Stimulated activated CD4-positive, alpha-beta T cell treated with anti-CD3 and anti-CD28 coated beads, TNF-alpha, amount 100 ng/mL, for 1 hour (primary cell): ENCODE data around the gene RASSF8.
"Not testable (repeated sequence)": the region's sequence is repeated elsewhere in the genome, so short reads cannot be mapped to it uniquely, and the experiment has no call there.

ENCODE experiments used
- DNase-seq, 3 donors: peaks; one replicate each; pipeline ENCODE4 v3.0.0-alpha.2; 2020; ENCODE audit warnings: low read depth in 3 of 3, low spot score in 1 of 3

The RASSF8 gene

DNA sequence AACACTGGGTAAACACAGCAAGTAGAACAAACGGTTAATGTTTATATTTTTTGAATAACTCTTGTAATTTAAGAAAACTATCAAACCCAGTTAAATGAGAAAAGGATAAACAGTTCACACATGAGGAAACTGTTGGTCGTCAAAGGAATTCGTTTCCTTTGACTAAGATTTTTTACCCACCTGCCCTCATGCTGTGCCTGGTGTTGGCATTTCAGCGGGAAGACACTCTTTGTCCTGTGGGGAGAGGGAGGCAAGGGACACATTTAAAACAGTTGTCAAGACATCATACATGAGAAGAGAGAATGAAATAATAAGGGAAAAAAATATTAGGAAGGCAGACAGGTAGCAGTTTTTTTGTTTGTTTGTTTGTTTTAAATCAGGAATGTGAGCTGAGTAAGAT lies 95.9 kb downstream of the RASSF8 start:
- DNase-seq = no peak

DNA sequence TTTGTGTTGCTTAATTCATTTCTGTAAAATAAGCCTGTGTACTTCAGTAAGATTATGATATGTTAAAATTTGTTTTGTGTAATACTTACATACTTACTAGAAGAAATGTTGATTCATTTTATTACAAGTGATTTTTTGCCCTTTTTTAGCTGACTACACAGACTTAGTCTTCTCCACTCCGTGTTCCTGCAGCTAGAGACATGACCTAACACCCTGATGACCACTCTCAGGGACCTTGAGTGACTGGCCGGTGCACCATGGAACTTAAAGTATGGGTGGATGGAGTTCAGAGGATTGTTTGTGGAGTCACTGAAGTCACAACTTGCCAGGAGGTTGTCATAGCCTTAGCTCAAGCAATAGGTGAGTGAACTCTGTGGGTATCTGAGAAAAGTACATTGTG lies 96.6 kb downstream of the RASSF8 start:
- DNase-seq = no peak

DNA sequence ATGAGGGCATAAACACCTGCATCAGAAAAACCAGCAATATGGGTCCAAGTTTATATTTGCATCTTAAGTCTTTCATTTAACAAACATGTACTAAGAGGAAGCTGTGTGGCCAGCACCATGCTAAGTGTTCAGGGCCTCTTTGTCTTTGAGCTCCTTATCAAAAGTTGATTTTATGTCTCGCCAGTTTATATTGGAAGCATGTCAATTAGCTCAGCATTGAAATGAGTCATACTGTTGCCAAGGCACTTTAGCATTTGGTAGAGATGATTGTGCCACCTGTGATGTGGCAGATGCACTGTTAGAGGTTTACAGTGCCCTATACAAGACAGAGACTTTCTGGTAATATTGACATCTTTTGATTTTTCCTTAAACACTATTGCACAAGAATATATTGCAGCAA lies 97.9 kb downstream of the RASSF8 start:
- DNase-seq = no peak

DNA sequence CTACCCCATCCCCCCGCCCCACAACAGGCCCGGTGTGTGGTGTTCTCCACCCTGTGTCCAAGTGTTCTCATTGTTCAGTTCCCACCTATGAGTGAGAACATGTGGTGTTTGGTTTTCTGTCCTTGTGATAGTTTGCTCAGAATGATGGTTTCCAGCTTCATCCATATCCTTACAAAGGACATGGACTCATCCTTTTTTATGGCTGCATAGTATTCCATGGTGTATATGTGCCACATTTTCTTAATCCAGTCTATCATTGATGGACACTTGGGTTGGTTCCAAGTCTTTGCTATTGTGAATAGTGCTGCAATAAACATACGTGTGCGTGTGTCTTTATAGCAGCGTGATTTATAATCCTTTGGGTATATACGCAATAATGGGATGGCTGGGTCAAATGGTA lies 98.8 kb downstream of the RASSF8 start:
- not testable (repeated sequence) for DNase-seq

DNA sequence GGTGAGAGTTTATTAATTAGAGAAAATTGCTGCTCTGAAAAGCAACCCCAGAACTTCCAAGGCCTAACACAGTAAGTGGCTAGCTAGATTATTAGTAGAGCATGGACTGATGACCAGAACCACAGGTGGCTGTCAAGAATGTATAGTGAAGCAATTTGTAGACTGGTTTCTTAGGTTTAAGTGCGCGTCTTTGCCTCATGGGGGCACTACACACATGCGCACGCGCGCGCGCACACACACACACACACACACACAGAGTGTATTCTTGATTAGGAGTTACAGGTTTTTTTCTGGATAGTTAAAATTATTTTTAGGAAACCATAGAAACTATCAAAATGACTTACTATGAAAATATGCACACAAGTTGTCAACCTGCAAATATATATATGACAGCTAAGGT lies 99.8 kb downstream of the RASSF8 start:
- DNase-seq = no peak

DNA sequence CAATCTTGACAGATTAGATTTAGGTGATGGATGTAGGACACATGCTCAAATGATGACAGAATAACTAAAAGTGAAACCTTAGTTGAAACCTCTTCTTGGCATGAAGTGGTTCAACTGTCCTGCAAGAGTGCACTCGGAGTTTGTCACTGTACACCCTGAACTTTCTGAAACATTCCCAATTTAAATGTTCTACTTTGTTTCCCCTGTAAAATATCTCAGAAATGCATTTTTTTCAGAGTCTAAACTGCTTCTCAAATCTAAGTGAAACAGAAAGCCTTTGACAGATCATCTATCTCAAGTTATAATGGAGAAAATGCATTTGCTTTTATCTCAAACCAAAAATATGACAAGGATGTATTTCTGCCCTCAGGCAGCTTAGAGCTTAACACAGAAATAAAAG lies 100.3 kb downstream of the RASSF8 start:
- DNase-seq = no peak

DNA sequence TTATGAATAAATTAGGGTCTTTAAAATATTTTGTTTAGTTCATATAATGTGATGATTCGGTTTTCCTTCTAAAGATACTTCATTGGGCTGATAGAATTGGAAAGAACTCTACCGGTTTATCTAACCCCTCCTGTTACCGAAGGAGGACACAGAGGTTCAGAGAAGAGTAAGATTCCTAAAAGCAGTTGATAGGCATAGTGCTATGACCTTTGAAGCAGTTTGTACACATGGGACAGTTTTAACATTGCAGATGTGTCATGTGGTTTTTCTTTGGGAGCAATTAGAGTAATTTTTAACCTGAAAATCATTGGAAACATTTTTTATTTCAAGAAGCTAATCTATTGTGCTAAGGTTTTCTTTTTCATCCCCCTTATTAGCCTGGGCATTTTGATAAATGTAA lies 103.5 kb downstream of the RASSF8 start:
- DNase-seq = no peak

DNA sequence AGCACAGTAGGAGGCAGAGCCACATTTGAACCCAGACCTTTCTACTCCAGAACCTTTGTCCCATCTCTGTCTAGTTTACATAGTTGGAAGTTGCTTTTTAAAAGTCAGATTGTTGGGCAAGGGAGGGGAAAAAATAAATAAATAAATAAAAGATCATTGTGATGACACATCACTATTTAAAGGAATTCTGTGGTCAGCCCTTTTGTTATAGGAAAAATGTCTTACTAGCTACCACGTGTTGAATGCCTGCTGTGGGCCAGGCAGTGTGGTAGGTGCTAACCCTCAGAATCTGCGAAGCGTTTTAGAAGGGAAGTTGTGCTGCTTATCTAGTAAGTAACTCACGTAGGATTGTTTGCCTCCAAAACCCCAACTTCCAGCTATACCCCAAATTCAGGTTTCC lies 104.1 kb downstream of the RASSF8 start:
- no peak for DNase-seq

DNA sequence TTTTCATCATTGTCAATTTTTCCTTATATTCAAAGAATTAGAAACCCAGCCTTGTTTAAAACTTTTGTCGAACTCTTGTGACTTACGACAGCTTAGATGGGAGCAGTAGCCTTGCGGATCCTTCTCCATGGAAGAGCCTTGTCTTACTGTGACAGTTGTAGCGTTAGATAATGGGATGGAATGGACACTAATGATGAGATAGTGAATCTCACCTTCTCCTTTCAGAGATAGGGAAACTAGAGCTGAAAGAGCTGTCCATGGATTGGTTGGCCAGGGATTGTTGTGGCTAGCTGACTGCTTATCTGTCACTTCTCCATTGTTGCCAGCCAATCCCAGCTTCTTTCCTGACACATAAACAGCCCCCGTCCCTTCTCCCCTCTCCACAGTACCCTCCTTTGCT lies 107.0 kb downstream of the RASSF8 start:
- no peak for DNase-seq

DNA sequence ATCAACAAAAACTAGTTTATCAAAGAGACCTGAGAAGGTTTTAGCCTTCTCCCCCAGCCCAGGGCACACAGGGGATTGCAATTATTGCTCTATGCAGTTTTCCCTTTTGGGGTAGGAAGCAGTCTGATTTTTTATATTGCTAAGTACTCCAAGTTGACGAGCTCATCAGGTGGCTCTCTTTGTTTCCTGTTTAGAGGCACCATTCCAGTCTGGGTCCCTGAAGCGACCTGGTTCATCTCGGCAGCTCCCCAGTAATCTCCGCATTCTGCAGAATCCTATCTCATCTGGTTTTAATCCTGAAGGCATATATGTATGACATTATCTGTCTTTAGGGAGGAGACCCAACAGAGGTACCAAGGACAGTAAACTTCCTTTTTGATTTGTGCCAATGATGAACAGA lies 110.0 kb downstream of the RASSF8 start:
- DNase-seq = no peak

DNA sequence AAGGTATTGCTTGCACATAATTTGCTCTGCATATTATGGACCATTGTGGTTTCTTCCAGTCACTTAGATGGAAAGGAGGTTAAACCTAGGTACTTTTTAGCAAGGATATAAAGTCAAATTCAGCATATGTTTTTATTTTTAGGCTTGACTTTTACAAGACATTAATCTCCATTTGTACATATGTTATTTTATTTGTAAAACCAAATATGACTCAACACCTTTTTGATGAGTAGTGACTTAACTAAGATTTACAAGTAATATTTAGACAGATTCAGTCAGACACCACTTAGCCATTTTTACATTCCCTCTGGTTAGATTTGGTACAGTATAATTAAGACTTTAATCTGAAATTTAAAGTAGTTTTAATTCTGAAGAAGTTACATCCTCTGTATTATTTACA lies 111.3 kb downstream of the RASSF8 start:
- DNase-seq = no peak

DNA sequence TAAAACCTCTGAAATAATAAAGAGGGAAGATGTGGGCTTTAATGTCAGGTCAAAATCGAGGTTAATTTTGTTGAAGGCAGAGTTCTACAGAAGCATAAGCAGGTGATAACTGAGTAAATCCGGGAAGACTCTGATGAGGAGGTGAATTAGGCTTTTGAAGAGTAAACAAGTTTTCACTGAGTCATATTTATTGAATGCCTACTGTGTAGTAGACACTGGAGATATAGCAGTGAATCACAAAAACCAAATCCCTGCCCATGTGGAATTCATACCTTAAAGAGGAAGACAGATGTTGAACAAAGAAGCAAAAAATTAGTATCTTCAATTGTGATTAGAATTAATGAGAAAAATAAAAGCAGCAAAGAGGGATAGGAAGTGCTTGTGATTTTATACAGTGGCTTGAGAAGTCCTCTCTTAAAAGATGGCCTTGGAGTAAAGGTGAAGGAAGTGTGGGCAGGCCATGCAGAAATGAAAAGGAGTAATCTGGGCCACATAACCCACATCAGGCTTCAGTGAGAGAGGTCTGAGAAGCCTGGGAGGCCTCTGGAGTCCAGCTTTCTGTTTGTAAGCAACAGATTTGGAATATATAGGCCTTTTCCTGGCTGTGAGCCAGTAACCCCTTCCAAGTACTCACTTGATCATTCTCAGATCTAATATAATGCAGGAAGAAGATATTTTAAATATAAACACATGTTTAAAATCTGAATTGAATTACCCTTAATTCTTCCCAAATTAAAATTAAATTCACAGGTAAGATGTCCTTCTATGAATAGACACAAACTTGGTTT lies 119.6 kb downstream of the RASSF8 start:
- no peak for DNase-seq

DNA sequence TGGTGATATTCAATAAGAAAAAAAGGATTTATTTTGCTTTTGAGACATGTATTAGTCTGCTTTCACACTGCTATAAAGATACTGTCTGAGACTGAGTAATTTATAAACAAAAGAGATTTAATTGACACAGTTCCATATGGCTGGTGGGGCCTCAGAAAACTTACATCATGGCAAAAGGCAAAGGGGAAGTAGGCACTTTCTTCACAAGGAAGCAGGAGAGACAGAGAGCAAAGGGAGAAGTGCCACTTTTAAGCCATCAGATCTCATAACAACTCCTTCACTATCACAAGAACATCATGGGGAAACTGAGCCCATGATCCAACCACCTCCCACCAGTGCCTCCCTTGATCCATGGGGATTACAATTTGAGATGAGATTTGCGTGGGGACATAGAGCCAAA lies 122.4 kb downstream of the RASSF8 start:
- DNase-seq = no peak

DNA sequence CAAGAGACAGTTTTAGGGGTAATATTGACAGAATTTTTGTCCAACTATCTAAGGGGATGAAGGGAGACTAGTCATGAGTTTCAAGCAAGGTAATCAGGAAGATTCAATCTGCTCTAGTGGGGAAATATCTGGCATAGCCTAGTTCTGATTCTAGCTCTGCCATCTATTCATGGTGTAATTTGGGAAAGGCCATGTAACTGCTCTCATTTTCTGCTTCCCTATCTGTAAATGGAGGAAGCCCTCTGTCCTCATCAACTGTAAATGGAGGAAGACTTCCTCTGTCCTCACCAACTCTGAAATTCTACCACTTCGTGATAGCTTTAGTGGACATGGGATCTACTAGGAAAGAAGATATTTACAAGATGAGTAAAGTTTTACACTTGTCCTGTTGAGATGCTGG lies 128.5 kb downstream of the RASSF8 start:
- no peak for DNase-seq

DNA sequence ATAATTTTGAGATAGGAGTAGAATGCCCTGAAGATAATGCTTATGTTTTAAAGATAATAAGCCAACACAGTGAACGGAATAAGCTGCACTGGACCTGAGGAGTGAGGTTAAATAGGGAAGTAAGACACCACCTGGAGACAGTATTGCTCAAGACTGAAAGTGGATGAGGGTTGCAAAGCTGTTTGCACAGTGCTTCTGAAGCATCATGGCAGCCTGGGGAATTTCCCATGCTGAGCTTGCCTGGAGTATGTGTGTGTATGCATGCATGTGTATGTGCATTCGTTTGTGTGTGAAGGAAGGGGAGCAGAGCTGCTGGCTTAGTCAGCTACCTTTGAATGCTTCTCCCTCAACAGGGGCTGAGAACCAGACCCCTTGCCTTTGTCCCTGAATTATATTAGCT lies 130.5 kb downstream of the RASSF8 start:
- no peak for DNase-seq

DNA sequence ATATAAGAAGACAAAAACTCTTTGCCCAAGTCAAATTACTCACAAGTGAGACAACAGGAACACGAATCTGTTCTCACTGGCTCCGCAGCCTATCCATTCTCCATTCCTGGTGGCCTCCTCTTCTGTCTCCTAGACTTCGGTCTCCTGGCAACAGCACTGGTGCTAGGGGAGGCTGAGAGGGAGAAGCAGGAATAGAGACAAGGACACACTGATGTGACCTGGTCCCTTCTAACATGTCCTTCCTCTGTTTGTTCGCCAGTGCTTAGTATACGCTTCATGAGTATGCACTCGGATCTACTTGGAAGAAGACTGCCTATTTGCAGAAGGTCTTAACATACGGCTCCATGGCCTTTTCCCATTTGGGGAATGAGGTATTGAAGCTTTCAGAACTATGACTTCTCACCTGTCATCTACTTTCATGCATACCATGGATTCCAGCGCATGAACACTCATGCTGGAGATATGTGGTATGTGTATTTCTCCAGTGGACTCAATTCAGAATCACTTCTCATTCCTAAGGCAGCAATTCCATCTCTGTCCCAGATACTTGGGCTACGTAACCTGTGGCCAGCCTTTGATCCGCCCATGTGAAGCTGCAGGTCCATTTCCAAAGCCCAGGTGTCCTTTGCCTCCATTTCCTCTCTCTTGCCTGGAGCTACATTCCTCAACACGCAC lies 132.5 kb downstream of the RASSF8 start:
- DNase-seq = no peak

DNA sequence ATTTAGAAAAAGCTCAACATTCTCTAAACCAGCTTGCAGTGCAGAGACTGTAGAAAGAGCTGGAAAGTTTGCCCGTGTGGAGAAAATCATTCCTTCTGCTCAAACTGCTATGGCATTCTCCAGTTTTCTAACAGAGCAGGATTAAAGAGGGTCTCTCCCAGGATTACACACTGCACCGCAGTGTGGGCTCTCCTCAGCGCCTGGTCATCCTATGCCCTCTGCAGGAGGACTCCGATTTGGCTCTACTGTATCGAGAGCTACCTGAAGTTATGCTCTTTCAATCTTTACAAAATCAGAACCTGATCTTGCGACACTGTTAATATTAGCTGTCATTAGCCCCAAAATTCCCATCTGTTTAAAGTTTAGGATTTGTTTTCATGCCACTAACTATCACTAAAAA lies 133.3 kb downstream of the RASSF8 start:
- no peak for DNase-seq

DNA sequence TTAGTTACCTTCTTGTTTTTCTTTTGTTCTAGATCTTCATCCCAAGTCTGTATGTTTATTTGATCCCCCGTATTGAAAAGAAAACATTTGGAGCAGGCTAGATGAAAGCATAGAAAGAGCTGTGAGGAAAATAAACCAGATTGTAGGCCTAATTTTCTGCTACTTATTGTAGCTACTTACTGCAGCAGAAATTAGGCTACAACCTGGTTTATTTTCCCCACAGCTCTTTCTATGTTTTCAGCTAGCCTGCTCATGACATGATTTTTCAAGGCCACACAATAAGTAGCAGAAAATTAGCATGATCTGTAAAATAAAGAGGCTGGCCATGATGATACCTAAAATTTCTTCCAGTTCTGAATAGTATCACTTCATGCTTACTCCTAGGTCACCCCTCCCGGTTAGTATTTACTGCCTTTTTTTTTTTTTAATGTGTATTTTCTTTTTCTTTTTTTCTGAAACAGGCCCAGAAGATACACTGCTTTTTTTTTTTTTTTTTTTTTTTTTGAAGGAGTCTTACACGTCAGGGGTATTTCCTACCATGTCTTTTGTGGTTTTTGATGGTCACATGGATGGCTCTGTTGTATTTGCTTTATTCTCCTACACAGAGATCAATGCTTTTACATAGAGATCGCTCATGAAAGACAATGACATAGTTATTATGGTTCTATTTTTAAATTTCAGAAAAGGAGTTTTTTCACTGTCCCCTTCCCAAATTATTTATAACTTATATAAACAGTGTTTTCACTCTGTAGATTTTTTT lies 134.0 kb downstream of the RASSF8 start:
- DNase-seq = no peak

DNA sequence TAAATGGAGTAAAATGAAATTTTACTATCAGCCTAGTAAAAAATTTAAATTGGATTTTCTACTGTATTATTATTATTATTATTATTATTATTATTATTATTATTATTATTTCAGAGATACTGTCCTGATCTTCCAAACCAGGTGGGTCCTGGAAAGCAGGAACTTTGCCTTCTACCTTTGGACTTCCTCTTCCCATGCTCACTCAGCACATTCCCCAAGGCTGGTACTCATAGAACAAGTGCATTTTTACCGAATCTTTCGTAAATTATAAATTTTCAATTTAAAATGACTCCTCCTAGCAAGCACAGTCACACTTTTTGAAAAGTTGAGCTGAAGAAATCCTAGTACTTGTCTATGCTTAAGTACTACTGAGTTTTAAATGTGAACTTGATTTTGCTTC lies 136.7 kb downstream of the RASSF8 start:
- DNase-seq = no peak

DNA sequence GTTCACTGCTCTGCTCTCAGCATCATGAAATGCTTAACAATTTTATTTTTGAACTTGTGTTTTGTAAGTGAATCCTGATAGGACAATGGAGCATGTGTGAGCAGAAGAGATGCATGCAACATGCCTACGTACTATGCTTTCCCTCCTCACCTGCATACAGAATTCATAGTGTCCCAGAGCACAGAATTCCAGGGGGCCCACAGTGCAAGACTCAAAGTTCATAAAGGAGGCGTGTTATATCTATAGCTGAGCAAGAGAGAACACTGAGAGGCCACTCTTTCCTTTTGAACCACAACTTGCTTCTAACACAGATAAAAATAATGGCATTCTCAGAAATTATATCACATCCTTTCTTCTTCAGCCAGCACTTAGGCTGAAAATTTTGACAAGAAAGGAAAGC lies 137.6 kb downstream of the RASSF8 start:
- DNase-seq = no peak

DNA sequence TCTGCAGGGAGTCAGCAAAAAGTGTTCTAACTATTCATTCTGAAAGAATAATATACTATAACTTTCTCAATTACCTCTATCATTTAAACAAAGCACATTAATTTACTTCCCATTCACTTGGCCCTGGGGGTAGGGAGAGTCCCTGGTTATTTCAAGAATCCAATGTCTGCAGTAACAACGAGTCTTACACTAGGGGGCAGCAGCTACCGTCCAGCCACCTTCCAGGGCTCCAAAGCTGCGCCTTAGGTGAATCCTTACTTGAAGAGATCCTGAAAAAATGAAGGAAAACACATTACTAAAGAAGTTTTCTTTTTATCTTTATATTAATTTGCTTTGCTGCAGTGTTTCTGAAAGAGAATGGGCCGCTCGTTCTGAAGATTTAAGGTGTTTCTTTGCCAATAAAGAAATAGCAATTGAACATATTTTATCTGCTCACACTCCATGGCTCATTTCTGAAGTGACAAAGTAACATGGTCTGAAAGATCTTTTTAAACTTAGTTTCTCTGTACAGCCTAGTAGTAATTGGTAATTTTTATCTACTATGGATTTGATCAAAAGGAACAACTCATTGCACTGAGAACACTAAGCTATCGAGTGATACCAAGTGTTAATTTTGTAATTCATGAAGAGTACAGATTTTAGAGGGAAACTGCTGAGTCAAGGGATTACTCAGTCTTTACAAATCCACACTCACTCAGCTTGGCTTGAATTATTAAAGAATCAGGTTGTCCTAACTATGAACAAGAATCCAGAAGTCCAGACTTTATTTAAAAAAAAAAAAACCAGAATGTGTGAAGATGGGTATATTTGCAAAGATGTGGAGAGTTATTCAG lies 138.8 kb downstream of the RASSF8 start:
- DNase-seq = peak in 2 of 3 donors; percentile 9 to 25
